HG02970 (cell line): Measurements from ENCODE around the gene AIG1.
"Not testable (repeated sequence)": the region's sequence is repeated elsewhere in the genome, so short reads cannot be mapped to it uniquely, and the experiment has no call there.

Experiments
- ATAC-seq: cut with Tn5 transposase; IDR thresholded peaks from one replicate; pipeline ENCODE4 v1.9.1; 2021; ENCODE audit warnings: mild to moderate bottlenecking, moderate library complexity, moderate number of reproducible peaks; ENCODE audit not compliant: unreplicated experiment, low FRiP score

AIG1 gene

DNA sequence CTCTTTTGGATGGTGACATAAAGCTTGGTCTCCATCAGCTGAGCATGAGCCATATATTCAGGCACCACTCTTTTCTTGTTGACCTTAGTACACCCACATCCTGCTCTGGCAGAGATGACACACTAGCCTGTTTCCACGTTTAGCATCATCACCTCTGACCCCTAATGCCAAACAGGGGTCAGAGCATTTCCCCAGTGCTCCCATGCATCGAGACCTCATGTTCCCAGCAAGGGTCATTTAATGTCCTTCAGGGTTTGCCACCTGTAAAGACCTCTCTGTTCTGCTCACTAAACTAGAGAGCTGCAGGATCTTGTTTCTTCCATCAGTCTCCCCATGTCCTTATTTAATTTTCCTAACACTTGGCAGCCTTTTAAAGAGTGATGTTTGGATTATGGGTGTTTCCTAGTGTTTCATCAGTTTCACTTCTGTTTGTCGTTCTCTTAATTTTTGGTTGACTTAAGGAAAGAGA lies 97.5 kb downstream of the AIG1 start:
- no peak for ATAC-seq

DNA sequence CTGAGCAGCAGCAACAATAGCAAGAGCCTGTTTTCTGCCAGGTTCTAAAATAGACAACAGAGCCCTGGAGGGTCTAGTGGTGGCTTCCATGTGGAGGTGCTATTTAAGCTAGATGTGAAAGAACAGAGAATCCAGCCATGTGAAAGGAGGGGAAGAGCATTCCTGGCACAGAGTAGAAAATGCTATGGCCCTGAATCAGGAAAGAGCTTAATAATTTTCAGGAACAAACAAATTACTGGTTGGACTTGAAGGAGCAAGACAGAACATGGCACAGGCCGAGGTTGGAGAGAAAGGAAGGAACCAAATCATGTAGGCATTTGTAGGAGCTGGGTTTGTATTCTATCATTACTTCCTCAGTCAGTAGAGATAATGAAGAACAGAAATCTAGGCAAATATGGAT lies 98.3 kb downstream of the AIG1 start:
- ATAC-seq, result no peak

DNA sequence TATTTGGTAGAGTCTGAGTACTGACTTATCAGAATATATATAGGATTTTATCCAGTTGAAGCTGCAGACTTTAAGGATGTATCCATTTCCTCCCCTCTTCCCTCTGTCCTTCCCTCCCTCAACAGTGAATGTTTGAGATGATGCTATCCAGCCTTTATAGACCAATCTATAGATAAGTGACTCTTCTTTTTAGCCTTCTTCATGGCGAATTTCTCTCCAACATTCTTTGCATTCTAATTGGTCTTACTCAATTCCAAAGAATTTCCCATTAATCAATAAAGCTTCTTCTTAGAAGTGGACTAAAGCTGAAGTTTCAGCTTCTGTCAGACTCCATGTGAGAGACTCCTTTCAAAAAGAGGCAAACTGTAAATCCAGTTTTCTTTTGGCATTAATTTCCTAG lies 99.3 kb downstream of the AIG1 start:
- no peak for ATAC-seq

DNA sequence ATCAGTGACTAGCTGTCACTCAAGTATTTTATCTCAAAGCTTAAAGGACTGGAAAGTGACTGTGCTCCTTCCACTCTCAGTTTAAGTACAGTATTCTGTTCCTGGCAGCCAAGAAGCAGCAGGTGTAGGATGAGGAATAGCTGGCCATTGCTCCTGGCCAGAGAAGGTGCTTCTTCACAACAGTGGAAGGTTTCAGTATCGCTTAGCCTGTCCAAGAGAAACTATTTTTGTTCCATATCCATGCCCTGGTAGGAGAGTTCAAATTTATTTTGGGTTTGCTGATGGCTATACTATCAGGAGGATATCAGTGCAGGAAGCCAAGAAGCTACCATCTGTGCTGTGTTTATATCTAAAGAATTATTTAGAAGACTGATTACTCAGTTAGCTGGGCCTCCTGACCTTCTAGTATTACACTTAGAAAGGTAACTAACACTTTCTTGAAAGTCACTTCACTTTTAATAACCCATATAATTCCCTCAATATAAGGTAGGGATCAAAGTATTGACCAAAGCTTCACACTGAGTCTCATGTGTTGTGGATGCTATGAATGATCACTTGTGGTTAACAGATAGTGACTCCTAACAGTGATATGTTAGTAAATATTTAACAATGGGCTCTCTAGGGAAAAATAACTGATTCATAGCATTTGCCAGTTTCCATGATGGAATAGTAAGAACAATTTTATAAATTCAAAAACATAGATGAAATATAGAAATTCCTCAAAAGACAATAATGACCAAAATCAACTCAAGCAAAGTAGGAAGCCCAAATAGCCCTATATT lies 99.9 kb downstream of the AIG1 start:
- no peak for ATAC-seq

DNA sequence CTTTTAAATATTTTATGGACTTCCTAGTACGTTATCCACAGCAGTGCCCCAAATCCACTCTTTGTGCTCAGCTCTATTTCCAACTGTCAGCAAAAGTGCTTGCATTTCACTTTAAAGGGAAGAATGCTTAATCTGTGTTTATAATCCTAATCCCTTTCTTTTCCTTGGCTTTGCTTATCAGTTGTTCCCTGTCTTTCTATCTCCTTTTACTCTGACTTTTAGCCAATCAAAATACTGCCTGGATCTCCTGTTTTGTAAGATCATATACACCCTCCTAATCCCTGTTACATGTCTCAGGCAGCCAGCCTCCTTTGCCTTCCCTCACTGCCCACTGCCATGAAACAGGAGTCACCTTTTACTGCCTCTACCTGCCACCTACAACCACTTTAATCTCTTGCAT lies 102.9 kb downstream of the AIG1 start:
- ATAC-seq, result no peak

DNA sequence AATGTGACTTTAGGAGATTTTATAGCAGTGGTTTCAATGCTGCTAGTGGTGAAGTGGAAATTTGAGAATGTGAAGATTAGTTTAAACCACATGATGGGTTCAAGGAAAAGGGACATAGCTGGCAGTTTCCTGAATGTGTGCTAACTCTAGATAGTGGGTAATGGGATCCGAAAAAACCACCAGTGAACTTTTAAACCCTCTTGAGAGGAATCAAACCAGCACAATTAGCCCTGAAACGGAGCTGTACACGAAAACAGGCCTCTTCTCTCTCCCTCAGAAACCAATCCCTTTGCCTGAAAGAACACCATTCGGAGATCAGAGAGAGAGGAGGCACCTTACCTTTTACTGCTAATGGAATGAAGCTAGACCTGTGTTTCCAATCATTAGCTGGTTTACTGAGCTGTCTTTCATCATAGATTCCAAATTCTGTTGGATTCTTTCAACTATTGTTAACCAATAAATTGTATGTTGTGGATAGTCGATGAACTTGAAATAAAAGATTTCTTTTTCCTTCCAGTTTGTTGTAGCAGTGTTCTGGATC lies 103.9 kb downstream of the AIG1 start:
- no peak for ATAC-seq

DNA sequence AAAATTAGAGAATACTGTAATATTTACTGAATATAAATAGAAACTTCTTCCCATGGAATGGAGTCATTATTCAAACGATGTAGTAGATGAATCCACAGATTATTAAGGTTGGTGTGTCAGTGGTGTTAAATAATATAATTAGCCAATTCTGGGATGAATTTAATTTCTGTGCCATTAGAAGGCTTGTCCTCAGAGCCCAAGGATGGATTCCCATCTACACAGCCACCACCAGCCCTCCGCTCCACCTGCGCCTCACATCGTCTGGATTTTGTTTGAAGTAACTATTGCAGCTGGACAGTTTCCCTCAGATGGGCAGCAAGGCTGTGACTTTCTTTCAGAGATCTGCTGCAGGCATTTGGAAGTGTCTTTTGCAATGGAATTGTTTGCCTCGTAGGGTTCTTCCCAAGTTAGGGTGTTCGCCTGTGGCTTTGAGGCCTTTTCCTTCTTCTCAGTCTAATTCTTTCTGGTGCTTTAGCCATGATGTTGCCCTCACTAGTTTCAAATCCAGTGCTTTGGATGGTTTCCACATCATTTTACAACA lies 104.7 kb downstream of the AIG1 start:
- no peak for ATAC-seq

DNA sequence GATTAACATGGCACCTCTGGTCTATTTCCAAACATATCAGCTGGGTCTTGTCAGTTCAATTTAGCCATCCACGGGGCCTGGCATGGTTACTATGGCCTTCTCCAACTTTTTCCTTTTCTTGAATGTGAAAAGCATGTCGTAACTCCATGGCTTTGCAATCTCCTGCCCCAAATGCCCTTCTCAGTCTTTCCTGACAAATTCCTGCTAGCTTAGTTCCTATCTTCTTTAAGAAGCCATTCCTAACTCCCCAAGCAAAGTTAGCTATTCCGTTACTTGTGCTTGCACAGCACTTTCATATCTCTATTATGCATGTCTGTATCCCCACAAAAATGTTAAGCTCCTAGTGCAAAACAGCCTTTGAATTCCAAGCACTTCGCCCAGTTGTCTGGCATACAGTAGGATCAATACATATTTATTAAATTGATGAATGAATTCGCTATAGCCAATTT lies 105.6 kb downstream of the AIG1 start:
- no peak for ATAC-seq

DNA sequence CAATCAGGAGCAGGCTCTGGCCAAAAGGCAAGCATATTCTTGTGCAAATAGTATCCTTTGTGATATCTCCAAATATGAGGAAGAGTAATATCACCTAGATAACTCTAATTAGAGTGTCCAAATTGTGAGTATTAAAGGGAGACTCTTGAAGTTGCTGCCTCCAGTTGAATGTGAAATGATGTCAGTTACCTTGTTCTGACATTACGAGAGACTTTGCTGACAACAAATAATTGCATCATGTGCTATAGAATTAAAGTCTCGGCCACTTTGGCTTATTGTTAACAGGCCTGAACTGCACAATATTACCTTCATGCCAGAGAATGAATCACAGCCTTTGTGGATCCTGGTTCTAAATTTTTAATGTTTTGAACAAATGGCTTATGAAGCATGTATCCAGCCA lies 106.5 kb downstream of the AIG1 start:
- ATAC-seq, result no peak

DNA sequence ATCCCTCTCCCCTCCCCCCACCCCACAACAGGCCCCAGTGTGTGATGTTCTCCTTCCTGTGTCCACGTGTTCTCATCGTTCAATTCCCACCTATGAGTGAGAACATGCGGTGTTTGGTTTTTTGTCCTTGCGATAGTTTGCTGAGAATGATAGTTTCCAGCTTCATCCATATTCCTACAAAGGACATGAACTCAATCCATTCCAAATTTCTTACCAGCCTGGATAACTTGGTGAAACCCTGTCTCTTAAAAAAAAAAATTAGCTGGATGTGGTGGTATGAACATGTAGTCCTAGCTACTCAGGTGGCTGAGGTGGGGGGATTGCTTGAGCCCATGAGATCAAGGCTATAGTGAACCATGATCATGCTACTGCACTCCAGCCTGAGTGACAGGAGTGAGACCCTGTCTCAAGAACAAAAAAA lies 107.7 kb downstream of the AIG1 start:
- ATAC-seq, result not testable (repeated sequence)

DNA sequence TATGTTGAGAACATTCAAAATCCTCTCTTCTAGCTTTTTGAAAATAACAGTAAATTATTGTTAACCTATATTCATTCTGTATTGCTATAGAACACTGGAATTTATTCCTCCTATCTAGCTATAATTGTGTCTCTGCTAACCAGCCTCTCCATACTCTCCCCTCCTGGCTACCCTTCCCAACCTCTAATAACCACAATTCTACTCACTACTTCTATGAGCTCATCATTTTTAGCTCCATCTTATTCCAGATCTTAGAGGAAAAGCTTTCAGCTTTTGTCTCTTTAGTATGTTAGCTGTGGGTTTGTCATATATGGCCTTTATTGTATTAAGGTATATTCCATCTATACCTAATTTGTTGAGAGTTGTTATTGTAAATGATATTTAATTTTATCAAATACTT lies 108.8 kb downstream of the AIG1 start:
- ATAC-seq, result no peak

DNA sequence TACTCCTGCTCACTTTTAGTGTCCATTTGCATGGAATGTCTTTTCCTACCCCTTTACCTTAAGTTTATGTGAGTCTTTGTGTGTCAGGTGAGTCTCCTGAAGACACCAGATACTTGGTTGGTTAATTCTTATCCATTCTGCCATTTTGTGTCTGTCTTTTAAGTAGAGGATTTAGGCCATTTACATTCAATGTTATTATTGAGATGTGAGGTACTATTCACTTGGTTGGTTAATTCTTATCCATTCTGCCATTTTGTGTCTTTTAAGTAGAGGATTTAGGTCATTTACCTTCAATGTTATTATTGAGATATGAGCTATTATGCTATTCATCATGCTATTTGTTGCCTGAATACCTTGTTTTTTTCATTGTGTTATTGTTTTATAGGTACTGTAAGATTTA lies 113.8 kb downstream of the AIG1 start:
- no peak for ATAC-seq

DNA sequence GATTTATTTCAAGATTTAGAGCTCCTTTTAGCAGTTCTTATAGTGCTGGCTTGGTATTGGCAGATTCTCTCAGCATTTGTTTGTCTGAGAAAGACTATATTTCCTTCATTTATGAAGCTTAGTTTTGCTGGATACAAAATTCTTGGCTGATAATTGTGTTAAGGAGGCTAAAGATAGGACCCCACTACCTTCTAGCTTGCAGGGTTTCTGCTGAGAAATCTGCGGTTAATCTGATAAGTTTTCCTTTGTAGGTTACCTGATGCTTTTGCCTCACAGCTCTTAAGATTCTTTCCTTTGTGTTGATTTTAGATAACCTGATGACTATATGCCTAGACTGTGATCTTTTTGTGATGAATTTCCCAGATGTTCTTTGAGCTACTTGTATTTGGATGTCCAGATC lies 114.3 kb downstream of the AIG1 start:
- ATAC-seq, result no peak

DNA sequence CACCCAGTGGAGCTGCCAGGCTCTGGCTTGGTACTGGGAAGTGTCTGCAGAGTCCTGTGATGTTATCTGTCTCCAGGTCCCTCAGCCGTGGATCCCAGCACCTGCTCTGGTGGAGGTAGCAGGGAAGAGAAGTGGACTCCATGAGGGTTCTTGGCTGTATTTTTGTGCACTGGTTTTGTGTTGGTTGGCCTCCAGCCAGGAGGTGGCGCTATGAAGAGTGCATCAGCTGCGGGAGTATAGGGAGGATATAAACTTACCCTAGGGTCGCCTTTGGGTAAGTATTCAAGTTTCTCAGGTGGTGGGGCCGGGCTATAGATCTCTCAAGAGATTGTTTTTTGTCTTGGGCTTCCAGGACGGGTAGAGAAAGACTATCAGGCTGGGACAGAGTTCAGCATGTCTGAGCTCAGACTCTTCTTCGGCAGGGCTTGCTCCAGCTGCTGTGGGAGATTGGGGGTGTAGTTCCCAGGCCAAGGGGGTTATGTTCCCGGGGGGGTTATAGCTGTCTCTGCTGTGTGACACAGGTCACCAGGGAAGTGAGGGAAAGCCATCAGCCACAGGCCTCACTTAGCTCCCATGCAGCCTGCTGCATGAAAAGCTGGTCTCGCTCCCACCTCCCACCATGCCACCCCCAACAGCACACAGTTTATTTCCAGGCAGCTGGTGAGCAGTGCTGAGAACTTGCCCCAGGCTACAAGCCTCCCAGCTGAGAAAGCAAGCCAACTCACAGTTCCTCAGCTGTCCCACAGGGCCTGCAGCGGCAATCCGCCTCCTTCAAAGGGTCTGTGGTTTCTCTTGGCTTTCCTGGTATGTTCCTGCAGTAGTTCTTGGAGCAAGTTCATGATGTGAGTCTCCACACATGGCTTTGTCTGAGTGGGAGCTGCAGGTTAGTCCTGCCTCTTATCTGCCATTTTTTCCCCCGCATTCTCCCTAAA lies 115.7 kb downstream of the AIG1 start:
- no peak for ATAC-seq

DNA sequence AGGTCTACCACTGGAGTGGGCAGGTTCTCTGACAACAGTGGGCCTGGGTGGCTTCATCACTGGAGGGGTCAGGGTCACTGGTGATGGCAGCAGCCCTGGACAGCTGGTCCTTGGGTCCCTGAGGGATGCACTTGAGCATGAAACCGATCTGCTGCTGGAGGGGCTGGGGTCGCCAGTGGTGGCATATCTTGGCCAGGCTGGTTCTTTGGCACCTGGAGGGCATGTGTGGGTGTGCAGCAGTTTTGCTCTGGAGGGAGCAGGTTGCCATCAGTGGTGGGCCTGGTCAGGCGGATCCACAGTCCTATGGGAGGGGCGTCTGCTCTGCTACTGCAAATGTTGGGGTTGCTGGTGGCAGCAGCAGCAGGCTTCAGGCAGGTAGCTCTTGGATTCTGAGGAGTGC lies 117.0 kb downstream of the AIG1 start:
- no peak for ATAC-seq

DNA sequence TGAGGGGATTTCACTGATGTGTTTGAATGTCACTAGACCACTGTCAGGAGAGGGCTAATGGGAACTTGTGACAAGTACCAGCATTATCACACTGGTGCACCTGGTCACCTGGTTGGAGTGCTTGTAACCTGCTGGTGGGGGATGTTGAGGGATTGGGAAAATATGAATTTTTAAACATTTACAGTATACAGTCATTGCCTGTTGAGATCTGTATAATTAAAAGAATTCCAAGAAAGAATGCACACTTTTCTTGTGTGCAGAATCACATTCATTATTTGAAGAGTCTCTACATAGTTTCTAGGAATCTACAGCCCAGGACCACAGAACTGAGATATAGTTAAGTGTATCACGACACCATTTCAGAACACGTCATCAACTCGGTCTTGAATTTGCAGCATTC lies 118.4 kb downstream of the AIG1 start:
- ATAC-seq, result no peak

DNA sequence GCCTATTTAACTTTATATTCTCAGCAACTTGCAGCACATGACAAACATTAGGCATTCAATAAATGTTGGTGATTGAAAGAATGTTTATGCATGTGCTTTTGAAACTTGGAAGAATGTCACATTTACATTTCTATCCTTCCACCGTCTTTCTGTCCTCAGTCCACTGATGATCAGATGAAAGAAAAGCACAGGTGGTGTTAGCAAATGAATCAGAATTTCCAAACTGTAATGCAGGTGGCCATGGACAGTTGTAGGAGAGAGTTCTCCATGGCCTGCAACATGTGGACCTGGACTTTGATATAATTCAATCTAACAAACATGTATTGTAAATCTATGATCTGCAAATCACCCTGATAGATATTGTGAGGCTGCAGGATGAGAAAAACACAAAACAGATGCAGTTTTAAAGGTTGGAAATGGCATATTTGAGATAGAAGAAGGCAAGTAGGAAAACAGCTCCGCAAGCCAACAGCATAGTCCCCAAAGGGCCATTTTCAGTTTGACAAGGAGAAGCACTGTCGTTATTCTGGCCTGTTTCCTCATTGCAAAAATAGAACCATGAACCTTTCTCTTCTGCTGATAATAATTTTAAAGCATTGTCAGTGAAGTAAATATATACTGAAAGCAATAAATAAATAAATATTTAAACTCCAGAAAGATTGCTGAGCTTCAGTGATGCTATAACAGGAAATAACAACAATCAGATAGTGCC lies 119.4 kb downstream of the AIG1 start:
- ATAC-seq, result no peak

DNA sequence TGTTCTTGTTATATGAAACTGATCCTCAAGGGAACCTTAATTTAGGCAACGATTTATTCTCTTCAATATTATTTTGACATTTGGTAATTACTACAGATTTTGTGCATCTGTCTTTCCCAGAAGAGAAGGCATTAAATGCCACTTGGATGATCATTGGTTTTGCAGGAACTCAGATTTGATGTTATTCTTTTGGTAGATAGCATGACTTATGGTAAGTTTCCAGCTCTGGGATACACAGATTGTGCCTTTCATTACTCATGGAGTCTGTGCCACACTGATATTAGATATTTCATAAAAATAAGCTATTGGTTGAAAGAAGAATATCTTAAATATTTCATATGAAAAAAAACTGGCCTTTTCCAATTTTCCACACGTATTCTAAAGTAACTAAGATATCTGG lies 120.1 kb downstream of the AIG1 start:
- no peak for ATAC-seq

DNA sequence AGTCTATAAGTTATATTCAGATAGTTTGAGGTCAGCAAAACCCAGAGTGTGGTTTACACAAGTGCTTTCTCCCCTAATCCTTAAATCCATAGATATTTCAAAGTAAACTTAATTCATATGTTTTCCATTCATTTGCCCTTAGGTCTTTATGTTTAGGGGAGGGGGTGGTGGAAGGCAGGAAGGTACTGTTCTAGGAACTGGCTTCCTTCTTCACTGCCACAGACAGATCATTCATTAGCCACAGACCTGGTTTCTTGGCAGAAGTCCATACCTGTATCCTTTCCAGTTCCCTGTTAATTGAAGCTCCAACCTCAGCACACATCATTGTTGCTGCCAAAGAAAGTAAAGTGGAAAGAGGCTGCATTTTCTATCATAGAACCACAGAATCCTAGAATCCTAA lies 123.0 kb downstream of the AIG1 start:
- no peak for ATAC-seq

DNA sequence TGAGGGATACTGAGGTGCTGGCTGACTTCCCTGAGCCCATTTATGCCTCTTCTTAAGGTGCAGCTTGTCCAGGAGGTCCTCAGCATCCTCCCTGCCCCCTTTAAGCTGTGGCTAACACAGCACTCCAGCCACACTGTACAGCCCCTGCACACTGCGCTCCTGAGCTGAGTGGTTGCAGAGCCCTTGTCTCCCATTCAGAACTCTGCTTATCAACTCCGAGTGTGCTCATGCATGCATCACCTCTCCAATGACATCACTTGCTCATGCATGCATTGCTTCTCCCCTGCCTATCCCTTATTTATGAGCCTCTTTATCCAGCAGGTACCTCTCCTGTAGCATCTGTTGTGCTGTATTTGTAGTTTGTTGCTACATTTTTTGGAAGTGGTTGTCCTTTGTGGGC lies 124.6 kb downstream of the AIG1 start:
- no peak for ATAC-seq
